Activated CD8-positive, alpha-beta memory T cell treated with anti-CD3 and anti-CD28 coated beads, Interleukin-2, amount 10 ng/mL, durations not matched to agents 7 days and 5 days (primary cell): ENCODE data around the gene DCLK1. TPM values are rescaled to one million over a fixed set of nuclear protein-coding genes. Genes with fewer than 3 reads are reported as not detected.
"Not testable (repeated sequence)": the region's sequence is repeated elsewhere in the genome, so short reads cannot be mapped to it uniquely, and the experiment has no call there.

Experiments used
- ATAC-seq: fragments of 150-1000 bp; cut with Tn5 transposase; one replicate; pipeline ENCODE4 v1.10.0; 2021; ENCODE audit warnings: moderate library complexity
- CTCF ChIA-PET: fragments of 350-600 bp; sonication (Branson Sonifier 250); formaldehyde crosslinking; loops from one replicate; lab custom pipeline; 2021; ENCODE audit warnings: antibody characterized with exemption; lab: Charles Lee
- DNase-seq: peaks from one replicate; pipeline ENCODE4 v3.0.0-alpha.2; 2020
- H3K27ac Mint-ChIP-seq: one replicate; pipeline ENCODE4 v1.8.0; 2021; ENCODE audit warnings: mild to moderate bottlenecking, mixed read lengths
- H3K27me3 Mint-ChIP-seq: one replicate; pipeline ENCODE4 v1.8.0; 2021; ENCODE audit warnings: mixed read lengths
- H3K36me3 Mint-ChIP-seq: one replicate; pipeline ENCODE4 v1.8.0; 2021; ENCODE audit warnings: mild to moderate bottlenecking, mixed read lengths
- H3K4me1 Mint-ChIP-seq: one replicate; pipeline ENCODE4 v1.8.0; 2021; ENCODE audit warnings: mixed read lengths
- H3K4me3 Mint-ChIP-seq: one replicate; pipeline ENCODE4 v1.8.0; 2021; ENCODE audit warnings: mild to moderate bottlenecking, moderate library complexity, mixed read lengths
- H3K9me3 Mint-ChIP-seq: one replicate; pipeline ENCODE4 v1.8.0; 2022; ENCODE audit warnings: low read depth, mixed read lengths
- total RNA-seq, 2 experiments: library from RNA; stranded (reverse); gene quantifications; one replicate each; pipeline ENCODE4 v1.2.3, GENCODE V29; 2021

The DCLK1 gene
- total RNA-seq, 2 experiments from 2014 or later = not detected

- ATAC-seq, H3K9me3 Mint-ChIP-seq, H3K27me3 Mint-ChIP-seq, H3K4me3 Mint-ChIP-seq, H3K36me3 Mint-ChIP-seq, CTCF ChIA-PET, H3K27ac Mint-ChIP-seq, DNase-seq, H3K4me1 Mint-ChIP-seq: not testable (repeated sequence)
These were observed 164.2 kb downstream of the DCLK1 start for GRCh38 chr13:35966951-35967350.

DNA sequence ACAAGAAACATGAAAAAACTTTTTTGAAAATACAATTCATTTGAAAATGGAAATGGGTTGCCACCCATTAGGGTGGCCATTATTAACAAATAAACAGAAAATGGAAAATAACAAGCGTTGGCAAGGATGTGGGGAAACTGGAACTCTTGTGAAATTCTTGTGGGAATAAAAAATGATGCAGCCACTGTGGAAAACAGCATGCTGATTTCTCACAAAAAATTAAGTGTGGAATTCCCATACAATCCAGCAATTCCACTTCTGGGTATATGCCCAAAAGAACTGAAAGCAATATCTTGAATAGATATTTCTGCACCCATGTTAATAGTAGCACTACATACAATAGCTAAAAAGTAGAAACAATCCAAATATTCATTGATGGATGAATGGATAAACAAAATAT lies 165.2 kb downstream of the DCLK1 start:
- Mint-ChIP-seq H3K36me3 (no peaks in the 10 kb centered on the region), H3K27ac (no peak overlapping the region), H3K9me3 (peaks cover 2% of the 10 kb centered on the region), H3K4me1 (no peaks in the 10 kb centered on the region), H3K4me3 (no peak overlapping the region), H3K27me3 (no peaks in the 10 kb centered on the region)
- no peak for ATAC-seq
- CTCF ChIA-PET = no interaction called here
- DNase-seq = no peak

GRCh38 chr13:35965226-35965927 lies 165.8 kb downstream of the DCLK1 start:
- Mint-ChIP-seq H3K27ac (no peak overlapping the region), H3K36me3 (no peaks in the 10 kb centered on the region), H3K9me3 (peaks cover 2% of the 10 kb centered on the region), H3K27me3 (no peaks in the 10 kb centered on the region), H3K4me1 (no peaks in the 10 kb centered on the region), H3K4me3 (no peak overlapping the region)
- no peak for DNase-seq
- no peak for ATAC-seq
- CTCF ChIA-PET = no interaction called here

DNA sequence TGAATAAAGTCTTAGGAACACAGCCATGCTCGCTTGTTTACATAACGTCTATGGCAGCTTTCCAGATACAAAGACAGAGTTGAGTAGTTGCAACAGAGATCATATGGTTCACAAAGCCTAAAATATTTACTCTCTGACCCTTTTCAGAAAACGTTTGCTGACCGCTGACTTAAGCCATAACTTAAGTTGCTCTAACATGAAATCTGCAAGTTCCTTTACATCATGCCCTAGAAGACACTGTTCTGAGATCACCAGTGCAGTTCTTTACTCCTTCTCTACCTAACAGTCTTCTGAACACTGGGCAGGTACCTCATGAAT lies 166.4 kb downstream of the DCLK1 start:
- H3K36me3 Mint-ChIP-seq = no peaks in the 10 kb centered on the region
- H3K4me3 Mint-ChIP-seq = no peak overlapping the region
- DNase-seq (no peak), ATAC-seq (no peak)
- CTCF ChIA-PET = no interaction called here
- no peaks in the 10 kb centered on the region for H3K4me1 Mint-ChIP-seq
- H3K27ac Mint-ChIP-seq = no peak overlapping the region
- no peaks in the 10 kb centered on the region for H3K27me3 Mint-ChIP-seq
- H3K9me3 Mint-ChIP-seq = peaks cover 2% of the 10 kb centered on the region

DNA sequence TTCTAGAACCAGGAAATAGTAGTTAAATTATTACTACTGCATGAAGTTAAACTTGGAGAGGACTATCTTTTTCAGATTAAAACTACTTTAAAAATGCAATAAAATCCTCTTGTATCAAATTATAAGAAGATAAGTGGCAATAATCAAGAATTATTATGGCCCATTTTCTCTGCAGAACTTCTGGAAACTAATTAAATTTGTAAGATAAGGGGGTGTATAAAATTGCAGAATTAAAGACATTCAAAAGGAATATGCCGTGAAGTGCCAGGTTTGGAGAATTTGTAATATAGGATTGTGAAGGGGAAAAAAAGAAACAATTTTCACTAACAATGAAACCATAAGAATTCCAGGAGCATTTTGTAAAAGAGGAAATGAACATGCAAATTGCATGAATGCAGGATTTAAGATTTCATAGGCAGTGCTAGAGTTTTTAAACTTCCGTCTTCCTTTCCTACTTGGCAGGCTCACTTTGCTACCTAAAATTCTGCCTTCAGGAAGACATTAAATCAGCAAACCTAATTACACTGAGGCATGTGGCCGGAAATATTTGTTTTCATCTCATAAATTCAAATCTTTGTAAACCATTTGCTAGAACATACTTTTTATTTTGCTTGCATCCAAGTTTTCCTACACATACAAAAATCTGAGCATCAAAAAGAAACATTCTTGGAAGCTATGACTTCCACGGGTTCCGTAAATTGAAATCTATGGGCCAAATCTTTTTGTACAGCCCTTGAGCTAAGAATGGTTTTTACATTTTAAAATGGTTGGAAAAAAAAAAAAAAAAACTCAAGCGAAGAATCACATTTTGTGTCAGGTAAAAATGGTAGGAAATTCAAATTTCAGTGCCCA lies 166.9 kb downstream of the DCLK1 start:
- H3K4me1 Mint-ChIP-seq = no peaks in the 10 kb centered on the region
- H3K9me3 Mint-ChIP-seq = peaks cover 2% of the 10 kb centered on the region
- CTCF ChIA-PET = no interaction called here
- DNase-seq (no peak), ATAC-seq (no peak)
- no peaks in the 10 kb centered on the region for H3K27me3 Mint-ChIP-seq
- H3K36me3 Mint-ChIP-seq = no peaks in the 10 kb centered on the region
- H3K27ac Mint-ChIP-seq = no peak overlapping the region
- no peak overlapping the region for H3K4me3 Mint-ChIP-seq

DNA sequence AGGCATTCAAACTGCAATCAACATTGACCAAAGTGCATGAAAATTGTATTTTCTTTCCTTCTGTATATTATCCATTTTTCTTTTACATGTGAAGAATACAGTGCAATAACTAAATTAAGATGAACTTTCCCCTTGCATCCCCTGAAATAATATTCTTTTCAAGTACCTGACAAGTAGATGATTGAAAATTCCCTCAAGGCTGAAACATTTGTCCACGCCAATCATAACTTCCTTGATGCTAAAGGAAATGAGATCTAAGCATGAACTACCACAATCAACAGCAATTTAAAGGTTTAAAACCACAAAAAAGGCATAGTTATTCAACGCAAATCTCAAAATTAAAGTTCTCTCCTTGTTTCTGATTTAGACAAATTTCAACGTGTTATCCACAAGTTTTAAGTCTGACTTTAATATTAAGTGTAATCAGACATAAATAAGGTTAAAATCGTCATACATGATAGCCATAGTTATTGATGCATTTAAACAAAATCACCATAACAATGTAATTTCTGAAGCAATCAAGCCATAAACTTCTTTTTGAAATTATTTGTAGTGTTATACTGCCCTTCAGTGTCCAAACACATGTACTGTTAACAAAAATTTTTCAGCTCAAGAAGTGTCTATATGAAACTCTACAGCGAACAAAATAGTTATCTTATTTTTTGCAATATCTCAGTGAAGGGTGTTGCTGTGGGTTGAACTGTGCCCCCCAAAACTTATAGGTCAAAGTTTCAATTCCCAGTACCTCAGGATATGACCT lies 169.5 kb downstream of the DCLK1 start:
- H3K9me3 Mint-ChIP-seq = peaks cover 2% of the 10 kb centered on the region
- no peak overlapping the region for H3K27ac Mint-ChIP-seq
- no peak overlapping the region for H3K4me3 Mint-ChIP-seq
- no peaks in the 10 kb centered on the region for H3K27me3 Mint-ChIP-seq
- DNase-seq = no peak
- CTCF ChIA-PET = no interaction called here
- no peaks in the 10 kb centered on the region for H3K36me3 Mint-ChIP-seq
- no peak for ATAC-seq
- H3K4me1 Mint-ChIP-seq = no peaks in the 10 kb centered on the region

GRCh38 chr13:35961002-35961401 lies 170.2 kb downstream of the DCLK1 start:
- Mint-ChIP-seq H3K4me3 (no peak overlapping the region), H3K9me3 (peaks cover 4% of the 10 kb centered on the region), H3K27ac (no peak overlapping the region), H3K36me3 (no peaks in the 10 kb centered on the region), H3K27me3 (no peaks in the 10 kb centered on the region), H3K4me1 (no peaks in the 10 kb centered on the region)
- DNase-seq (no peak), ATAC-seq (no peak)
- CTCF ChIA-PET = no interaction called here

DNA sequence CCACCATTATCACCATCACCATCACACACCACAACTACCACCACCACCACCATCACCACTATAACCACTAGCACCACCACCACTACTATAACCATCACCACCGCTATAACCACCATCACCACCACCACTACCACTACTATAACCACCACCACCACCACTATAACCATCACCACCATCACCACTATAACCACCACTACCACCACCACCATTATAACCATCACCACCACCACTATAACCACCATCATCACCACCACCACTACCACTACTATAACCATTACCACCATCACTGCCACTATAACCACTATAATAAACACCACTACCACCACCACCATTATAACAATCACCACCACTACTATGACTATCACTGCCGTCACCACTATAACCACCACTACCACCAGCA lies 173.2 kb downstream of the DCLK1 start:
- H3K4me3 Mint-ChIP-seq = no peak overlapping the region
- no peaks in the 10 kb centered on the region for H3K36me3 Mint-ChIP-seq
- H3K4me1 Mint-ChIP-seq = no peaks in the 10 kb centered on the region
- H3K27me3 Mint-ChIP-seq = no peaks in the 10 kb centered on the region
- CTCF ChIA-PET = no interaction called here
- peaks cover 2% of the 10 kb centered on the region for H3K9me3 Mint-ChIP-seq
- H3K27ac Mint-ChIP-seq = no peak overlapping the region
- ATAC-seq (no peak), DNase-seq (no peak)

- Mint-ChIP-seq H3K36me3 (no peaks in the 10 kb centered on the region), H3K4me1 (no peaks in the 10 kb centered on the region), H3K27me3 (no peaks in the 10 kb centered on the region), H3K4me3 (no peak overlapping the region), H3K9me3 (peaks cover 2% of the 10 kb centered on the region), H3K27ac (no peak overlapping the region)
- no peak for DNase-seq
- ATAC-seq = no peak
- CTCF ChIA-PET = no interaction called here
These were observed 173.9 kb downstream of the DCLK1 start for GRCh38 chr13:35957241-35957731.

- CTCF ChIA-PET = no interaction called here
These were observed 175.1 kb downstream of the DCLK1 start for GRCh38 chr13:35956074-35956473.

GRCh38 chr13:35954207-35954560 lies 177.0 kb downstream of the DCLK1 start:
- ATAC-seq = no peak
- no peaks in the 10 kb centered on the region for H3K4me1 Mint-ChIP-seq
- CTCF ChIA-PET = no interaction called here
- H3K36me3 Mint-ChIP-seq = no peaks in the 10 kb centered on the region
- peaks cover 2% of the 10 kb centered on the region for H3K9me3 Mint-ChIP-seq
- no peak overlapping the region for H3K27ac Mint-ChIP-seq
- no peaks in the 10 kb centered on the region for H3K27me3 Mint-ChIP-seq
- DNase-seq = no peak
- H3K4me3 Mint-ChIP-seq = no peak overlapping the region

More at GRCh38 chr13:35956074-35956473, 175.1 kb downstream of the DCLK1 start:
- Mint-ChIP-seq H3K36me3 (no peaks in the 10 kb centered on the region), H3K4me3 (no peak overlapping the region), H3K27ac (no peak overlapping the region), H3K9me3 (peaks cover 2% of the 10 kb centered on the region), H3K4me1 (no peaks in the 10 kb centered on the region), H3K27me3 (no peaks in the 10 kb centered on the region)
- DNase-seq (no peak), ATAC-seq (no peak)

- H3K27me3 Mint-ChIP-seq = no peaks in the 10 kb centered on the region
- H3K27ac Mint-ChIP-seq = no peak overlapping the region
- H3K36me3 Mint-ChIP-seq = no peaks in the 10 kb centered on the region
- DNase-seq (no peak), ATAC-seq (no peak)
- H3K4me3 Mint-ChIP-seq = no peak overlapping the region
- H3K9me3 Mint-ChIP-seq = peaks cover 2% of the 10 kb centered on the region
- CTCF ChIA-PET = no interaction called here
- no peaks in the 10 kb centered on the region for H3K4me1 Mint-ChIP-seq
These were observed 177.5 kb downstream of the DCLK1 start for GRCh38 chr13:35953537-35954206.

GRCh38 chr13:35947315-35947714 lies 183.9 kb downstream of the DCLK1 start:
- CTCF ChIA-PET = no interaction called here
- Mint-ChIP-seq H3K9me3 (peaks cover 8% of the 10 kb centered on the region), H3K27ac (no peak overlapping the region)

More at GRCh38 chr13:35947315-35947714, 183.9 kb downstream of the DCLK1 start:
- Mint-ChIP-seq H3K27me3 (no peaks in the 10 kb centered on the region), H3K4me3 (no peak overlapping the region), H3K36me3 (no peaks in the 10 kb centered on the region), H3K4me1 (no peaks in the 10 kb centered on the region)
- DNase-seq (no peak), ATAC-seq (no peak)
